Fibroblast of skin of right biceps (primary cell): ENCODE data around the gene S100A12.

Source experiments
- DNase-seq: peaks from one replicate; pipeline ENCODE4 v3.0.0-alpha.2; 2013

S100A12 gene

DNA sequence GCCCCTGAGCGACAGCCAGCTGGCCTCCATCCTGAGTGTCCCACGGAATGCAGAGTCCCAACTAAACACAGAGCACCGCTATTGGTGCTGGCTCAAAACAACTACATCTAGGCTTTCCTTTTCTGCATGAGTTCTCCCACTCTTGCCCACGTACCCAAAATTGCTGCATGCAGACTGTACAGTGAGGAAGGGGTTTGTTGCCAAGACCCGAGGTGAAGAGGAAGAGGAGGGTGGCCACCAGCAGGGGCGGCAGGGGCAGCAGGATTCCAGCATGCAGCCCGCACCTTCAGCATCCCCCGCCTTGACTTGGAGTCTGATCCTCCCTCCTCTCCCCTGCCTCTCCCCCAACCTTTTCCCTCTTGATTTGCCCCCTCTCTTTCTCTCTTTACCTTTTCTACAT lies 9.7 kb downstream of the S100A12 start:
- DNase-seq: no peak

DNA sequence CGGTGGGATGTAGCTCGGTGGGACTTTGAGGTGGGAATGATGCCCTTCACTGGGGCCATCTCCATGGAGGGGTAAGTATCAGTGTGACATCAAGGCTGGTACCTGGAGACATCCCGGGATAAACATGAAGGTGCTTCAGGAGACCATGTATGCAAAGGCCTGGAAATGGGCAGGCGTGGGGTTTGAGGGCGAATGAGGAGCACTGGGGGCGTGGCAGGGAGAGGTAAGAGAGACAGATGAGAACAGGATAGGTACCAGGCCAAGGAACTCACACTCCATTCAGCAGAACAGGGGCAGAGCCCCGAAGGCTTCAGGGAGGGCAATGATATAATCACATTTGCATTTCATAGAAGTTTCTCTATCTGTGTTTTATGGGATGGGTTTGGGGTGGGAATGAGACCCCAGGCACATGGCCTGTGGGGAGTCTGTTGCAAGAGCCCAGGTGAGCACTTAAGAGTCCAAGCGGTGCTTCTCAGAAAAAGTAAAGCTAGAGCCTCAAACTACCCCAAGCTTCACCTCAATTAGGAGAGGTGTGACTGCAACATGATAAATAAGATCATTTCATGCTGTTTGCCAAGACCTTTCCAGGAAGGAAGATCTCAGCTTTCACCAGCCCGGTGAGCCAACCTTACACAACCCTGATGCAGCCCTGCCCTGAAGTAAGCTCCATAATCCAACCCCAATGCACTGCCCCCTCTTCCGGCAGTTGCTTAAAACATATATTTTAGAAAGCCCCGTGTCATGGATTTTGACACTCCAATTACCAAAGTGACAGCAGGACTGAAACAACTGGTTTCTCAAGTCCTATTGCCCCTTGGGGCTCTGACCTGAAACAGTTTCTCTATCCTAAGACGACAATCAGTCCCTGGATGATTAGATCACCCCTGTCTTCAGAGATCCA lies 10.4 kb downstream of the S100A12 start:
- no peak for DNase-seq

DNA sequence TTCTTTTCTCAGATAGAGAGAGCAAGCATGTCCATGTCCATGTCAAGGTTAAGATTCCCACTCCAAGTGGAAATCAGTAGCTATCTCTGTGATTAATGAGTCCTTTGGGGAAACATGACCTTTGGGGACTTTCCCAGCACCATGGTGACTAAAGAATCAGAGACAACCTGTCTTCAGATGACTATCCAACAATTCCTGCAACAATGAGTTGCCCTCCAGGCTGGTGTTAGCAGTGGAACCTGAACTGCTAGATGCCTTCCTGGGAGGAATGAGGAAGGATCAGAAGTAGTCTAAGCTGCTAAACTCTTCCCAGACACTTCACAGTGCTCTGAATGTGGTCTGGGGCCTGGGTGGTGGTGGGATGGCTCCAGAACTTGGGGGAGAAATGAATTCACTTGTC lies 11.3 kb downstream of the S100A12 start:
- DNase-seq: no peak

DNA sequence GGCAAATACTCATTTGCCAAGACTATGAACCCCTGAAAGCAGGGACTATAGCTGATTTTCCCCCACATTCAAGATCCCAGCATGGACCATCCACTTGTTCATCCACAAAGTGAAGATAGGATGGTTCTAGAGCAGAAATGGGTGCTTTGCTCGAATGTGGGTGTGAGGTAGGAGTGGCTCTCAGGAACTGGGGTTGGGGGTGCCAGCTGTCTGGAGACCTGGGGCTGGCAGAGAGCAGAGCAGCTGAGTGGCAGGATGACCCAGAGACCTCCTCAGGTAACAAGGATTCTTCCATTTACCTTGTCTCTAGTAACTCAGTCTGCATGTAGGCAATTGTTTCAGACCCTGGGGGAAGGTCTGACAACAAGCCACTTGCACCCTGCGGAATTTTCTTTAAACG lies 11.8 kb downstream of the S100A12 start:
- DNase-seq: no peak

DNA sequence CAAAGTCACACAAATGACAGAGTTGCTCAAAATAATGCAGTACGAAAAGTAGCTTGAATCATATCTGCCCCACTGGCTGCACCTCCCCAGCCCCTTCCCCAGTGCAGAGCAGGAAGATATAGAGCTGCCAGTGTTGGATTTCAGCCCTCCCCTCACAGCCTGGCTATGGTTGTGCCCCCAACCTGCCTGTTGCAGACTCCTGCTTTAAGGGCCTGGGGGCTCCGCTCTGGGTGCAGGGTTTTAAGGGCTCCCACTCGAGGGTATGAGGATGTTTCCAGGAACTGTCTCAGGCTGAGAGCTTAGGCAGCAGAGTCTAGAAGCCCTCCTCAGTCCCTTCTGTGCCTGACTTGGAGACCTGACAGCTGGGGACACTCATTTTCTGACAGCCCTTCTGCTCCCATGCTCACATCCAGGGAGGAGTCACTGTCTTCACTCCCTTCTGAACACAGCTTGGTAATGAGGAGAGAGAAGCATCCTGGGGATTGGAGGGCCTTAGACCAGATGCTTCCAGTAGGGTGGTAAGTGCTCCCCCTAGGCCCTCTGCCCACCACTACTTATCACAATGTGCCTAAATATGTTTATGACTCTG lies 13.1 kb downstream of the S100A12 start:
- no peak for DNase-seq

DNA sequence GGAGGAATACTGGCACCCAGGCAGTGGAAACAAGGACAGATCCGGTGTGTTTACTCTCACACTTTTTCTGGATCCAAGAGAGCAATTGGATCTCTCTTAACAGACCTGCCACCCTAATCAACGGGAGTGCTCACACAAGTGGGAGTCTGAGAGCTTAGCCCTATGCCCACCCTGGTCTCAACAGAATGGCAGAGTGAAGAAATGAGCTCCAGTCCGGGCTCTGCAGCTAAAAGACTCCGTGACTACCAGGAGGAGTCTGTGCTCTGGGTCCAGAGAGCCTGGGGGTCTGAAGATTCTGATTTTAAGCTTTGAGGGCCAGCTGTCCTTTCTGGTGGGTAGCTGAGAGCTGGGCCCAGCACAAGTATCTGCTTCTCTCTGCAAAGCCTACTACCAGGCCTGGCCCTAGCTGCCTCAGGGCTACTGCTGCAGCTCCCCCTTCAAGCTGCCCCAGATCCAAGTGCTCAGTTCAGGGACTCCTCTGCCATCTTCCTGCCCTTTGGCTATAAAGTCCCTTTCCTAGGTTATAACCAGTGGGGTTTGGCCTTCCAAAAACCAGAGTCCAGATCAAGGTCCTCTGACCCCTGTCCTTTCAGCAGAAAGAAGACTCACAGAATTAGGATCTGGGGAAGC lies 13.8 kb downstream of the S100A12 start:
- DNase-seq: no peak

DNA sequence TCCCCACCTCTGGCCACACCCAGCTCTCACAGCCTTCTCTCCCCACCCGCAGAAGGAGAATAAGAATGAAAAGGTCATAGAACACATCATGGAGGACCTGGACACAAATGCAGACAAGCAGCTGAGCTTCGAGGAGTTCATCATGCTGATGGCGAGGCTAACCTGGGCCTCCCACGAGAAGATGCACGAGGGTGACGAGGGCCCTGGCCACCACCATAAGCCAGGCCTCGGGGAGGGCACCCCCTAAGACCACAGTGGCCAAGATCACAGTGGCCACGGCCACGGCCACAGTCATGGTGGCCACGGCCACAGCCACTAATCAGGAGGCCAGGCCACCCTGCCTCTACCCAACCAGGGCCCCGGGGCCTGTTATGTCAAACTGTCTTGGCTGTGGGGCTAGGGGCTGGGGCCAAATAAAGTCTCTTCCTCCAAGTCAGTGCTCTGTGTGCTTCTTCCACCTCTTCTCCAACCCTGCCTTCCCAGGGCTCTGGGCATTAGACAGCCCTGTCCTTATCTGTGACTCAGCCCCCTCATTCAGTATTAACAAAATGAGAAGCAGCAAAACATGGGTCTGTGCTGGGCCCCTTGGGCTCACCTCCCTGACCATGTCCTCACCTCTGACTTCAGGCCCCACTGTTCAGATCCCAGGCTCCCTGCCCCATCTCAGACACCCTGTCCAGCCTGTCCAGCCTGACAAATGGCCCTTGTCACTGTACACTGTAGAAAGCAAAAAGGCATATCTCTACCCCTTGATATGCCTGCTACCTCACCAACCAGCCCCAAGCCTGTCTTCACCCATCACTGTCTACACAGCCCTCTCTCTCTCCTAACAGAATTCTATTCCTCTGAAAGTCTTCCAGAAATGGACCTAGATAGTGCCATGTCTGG lies 14.6 kb downstream of the S100A12 start:
- DNase-seq: no peak

DNA sequence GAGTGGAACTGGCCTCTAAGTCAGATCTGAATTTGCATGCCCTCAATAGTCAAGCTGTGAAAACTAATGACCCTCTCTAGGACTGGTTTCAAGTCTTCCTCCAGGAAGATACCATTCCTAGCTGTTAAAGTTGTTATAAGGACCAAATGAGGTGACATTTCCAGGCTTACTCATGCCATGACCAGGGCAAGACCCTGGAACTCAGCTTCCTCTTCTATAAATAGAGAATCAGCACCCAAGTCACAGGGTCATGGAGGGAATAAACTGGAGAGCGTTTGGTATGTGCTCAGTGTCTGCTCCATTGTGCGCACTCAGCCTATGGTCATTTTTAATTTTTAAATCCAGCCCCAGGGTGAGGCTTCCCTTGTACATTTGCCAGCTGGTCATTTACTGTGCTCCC lies 15.2 kb downstream of the S100A12 start:
- no peak for DNase-seq

DNA sequence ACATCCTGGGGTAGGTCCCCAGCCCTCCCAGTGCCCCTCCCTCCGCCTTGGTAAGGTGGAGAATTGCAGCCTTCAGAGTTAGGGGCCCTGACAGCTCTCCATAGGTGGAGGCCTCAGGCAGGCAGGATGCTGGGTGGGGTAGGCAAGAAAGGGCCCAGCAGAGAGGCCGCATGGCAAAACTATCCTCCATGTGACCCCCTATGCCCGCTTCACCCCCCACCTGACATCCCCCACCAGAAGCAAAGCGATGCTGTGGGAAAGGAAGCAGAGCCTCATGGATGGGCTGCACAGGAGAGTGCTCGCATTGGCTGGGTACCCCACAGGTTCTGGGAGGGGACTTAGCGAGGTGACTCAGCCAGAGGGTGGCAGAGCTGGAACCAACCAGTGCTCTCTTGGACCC lies 16.2 kb downstream of the S100A12 start:
- DNase-seq: no peak

DNA sequence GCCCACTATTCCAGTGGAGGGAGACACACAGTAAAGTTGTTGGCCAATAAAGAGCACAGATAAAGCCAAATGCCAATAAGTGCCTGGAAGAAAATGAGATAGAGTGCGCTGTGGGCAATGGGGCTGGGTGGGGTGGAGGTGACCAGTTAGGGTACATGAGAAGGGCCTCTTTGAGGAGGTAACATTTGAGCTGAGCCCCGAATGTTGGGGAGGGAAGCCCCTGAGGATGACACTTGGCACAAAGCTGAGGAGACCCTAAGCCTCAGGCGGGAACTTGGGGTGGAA lies 16.8 kb downstream of the S100A12 start:
- DNase-seq: no peak

DNA sequence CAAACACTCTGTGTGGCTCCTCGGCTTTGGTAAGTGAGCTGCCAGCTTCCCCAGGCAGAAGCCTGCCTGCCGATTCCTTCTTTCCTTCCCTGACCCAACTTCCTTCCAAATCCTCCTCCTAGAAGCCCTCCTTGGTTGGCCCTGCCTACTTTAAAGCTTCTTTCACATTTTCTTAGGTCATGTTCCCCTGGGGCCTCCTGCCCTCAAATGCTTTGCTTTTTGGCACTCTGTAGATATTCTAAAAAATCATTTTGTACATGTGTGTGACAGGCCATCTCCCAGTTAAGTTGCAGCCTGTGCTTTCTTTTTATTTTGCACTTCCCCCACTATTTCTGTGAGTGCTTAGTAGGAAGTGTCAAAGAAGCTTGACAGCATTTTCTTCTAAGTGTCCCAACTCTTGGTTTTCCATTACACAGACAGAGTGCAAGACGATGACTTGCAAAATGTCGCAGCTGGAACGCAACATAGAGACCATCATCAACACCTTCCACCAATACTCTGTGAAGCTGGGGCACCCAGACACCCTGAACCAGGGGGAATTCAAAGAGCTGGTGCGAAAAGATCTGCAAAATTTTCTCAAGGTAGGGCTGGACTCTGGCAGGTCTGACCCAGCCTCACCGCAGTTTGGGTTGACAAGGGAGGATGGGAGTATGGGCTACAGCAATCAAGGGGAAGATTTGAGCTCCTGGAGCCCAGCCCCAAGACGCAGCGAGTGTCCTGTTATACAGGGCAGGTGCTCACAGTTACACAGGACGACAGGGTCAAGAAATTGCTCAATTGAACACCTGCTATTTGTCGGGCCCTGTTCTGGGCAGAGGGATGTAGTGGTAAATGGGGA lies 17.3 kb downstream of the S100A12 start, which contains the start of gene S100A9:
Gene S100A9, plus strand, starts transcription at position 2 of the 838 bp plus-strand sequence. Its CDS starts 430 bp downstream, at position 432.
- DNase-seq: no peak

DNA sequence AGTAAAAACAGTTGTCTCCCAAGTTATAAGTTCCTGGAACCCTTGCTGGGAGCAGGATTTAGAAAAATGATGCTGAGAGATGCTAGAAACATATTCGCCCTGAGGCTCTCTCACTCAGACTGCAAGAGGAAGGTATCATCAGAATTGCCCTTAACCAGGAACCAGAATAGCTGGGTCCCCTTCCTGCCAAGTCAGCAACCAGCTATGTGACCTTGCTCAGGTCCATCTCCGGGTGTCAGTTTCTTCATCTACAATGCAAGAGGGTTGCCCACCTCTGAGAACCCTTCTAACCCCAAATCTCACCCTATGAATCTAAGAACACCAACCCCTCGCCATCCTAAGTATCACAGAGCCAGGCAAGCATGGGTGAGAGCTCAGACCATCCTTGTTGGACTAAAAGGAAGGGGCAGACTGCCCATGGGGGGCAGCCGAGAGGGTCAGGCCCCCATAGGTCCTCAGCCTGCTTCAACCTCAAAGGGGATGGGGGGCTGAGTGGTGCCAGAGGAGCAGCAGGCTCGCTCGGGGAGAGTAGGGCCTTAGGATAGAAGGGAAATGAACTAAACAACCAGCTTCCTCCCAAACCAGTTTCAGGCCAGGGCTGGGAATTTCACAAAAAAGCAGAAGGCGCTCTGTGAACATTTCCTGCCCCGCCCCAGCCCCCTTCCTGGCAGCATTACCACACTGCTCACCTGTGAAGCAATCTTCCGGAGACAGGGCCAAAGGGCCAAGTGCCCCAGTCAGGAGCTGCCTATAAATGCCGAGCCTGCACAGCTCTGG lies 18.2 kb downstream of the S100A12 start:
- no peak for DNase-seq

DNA sequence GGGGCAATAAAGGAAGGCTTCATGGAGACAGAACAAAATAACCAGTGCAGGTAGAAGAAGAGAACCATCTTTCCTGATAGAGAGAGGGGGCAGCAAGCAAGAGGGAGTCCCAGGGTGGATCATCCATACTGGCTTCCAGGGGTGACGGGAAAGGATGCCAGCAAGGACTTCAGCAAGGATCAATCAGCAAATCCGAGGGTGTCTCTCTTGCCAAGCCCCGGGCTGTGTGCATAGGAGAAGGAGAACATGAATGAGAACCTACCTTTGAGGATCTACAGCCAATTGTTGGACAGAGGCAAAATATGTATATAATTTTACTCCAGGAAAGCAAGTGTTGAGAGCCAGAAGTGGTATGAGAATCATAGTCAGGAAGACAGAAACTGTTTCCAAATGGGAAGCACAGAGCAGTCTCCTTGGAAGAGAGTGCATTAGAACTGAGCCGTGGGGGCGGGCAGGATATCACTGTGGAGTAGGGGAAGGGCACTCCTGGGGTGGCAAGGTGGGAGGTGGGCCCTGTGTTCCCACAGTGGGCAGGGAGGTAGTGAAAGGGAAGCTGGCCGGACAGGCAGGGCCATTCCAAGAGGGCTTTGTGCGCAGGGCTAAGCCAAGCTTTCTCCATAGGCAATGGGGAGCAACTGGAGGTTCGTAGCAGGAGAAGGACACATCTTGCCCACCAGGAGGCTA lies 18.9 kb downstream of the S100A12 start:
- DNase-seq: no peak

DNA sequence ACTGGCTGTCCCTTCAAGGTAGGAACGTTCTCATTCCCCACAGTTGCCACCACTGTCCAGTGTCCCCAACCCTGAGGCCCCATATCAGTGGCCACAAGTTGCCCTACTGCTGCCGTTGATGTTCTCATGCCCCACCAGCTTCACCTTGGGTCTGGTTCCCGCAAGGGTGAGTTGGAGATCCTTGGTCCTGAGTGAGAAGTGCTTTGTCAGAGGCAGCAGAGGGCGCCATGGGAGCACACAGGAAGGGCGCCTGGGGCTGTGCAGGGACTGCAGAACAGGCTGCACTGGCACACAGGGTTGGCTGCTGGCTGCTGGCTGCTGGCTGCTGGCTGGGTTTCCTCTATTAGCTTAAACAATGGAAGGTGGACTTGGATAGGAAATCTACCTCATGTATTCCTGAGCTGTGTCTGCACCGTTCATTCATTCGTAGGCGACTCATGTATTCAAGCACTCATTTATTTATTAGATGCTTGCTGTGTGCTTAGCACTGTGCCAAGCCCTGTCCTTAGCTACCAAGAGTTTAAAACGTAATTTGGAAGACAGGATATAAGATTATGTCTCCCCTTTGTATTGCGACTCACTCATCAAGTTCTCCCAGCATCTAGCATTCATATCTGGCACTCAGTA lies 19.9 kb downstream of the S100A12 start:
- DNase-seq: peak; percentile 38

DNA sequence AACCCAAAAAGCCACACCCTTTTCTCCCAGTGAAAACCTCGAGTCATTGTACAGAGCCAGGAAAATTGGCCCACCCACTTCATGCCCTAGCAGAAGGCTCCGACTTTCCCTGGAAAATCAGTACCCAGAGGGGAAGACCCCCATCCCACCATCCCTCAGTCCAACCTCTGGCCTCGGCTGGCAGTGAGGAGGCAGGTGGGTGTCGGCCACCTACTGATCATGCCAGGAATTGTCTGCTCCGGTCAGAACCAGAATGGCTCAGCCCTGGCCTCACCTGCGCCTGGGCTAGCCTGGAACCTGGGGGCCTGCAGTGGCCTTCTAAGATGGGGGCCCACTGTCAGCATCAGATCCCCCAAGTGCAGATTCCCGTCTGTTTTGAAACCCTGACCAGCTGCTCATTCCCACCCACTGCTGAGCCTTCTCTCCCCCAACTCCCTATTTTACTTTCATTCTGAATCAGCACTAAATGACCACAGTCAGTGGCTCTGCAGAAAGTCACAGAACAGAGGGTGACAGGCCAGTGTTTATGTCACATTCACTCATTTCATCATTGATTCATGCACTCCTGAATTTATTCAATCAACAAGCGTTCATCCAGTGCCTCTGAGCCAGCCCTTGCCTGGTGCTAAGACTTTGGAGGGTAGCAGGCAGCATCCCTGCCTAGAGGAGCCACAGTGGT lies 20.8 kb downstream of the S100A12 start:
- no peak for DNase-seq

DNA sequence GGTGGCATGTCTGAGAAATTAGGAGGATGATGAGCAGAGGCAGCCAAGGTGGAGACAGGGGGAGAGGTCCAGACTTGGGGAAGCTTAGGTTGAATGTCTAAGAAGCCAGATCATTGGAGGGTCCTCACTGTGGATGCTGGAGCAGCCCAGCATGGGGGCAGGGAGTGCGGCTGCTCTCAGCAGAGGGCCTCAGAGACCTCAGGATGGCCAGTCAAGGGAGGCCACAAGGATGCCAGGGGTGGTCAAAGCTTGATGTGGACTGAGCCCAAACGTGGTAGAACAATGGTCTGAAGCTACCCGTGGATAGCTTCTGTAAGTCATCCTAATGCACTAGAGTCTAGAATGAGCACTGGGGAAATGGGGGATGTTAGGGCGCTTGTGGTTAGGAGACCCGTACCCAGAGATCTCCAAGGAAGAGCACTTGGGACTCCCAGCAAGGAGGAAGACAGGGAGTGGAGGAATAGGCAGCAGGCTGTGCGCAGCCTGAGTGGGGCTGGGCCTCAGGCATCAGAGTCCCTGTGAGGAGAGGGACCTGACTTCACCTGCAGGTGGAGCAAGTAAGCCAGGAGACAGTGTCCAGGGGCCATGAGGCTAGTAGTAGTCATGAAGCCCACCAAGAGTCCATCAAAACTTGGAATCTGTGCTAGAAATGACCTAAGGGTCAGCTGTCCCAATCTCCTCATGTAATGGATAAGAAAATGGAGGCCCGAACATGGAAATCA lies 22.0 kb downstream of the S100A12 start:
- peak; percentile 7 for DNase-seq

DNA sequence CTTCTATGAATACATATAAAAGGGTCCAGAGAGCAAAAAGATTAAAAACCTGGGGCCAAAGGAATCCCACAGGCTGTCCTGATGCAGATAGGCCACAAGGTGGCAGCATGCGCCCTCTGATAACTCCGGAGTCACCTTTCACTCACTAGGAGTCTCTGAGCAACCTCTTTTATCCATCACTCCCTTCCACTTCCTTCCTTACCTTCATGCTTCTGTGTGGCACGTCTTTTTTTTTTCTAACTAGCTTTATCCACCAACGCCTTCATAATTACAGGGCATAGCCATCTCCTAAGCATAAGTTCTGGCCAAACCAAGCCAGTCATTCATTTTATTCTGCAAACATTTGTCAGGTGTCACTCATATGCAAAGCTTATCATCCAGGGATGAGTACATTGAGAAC lies 22.9 kb downstream of the S100A12 start:
- DNase-seq: peak; percentile 51

DNA sequence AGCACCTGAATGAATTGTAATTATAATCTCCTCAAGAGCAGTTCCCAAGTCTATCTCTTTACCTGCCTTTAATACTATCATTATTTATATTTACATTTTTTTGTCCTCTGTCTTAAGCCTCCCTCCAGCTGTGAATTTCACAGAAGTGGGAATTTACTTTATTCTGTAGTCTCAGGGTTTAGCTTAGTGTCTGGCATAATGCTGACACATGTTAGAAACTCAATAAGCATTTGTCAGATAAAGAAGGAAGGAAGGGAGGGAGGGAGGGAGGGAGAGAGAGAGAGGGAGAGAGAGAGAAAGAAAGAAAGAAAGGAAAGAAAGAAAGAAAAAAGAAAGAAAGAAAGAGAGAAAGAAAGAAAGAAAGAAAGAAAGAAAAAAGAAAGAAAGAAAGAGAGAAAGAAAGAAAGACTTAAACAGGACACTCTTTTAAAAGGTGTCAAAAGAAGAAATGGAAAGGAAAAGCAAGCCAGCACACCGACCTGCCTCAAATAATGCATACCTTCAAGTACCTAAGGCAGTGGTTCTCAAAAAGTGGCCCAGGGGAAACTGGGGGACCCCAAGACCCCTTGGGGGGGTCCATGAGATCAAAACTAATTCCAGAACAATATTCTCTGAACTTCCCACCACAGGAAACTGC lies 25.0 kb downstream of the S100A12 start:
- no peak for DNase-seq
